Activated effector memory CD4-positive, alpha-beta T cell treated with anti-CD3 and anti-CD28 coated beads, Interleukin-2, amount 50 U/mL, for 16 hours (primary cell): ENCODE results near the gene ZNF652.

Experiments
- DNase-seq: peaks from one replicate; pipeline ENCODE4 v3.0.0-alpha.2; 2020

ZNF652 gene

GRCh38 chr17:49384951-49385350, 22.9 kb upstream of the ZNF652 start:
- no peak for DNase-seq

DNA sequence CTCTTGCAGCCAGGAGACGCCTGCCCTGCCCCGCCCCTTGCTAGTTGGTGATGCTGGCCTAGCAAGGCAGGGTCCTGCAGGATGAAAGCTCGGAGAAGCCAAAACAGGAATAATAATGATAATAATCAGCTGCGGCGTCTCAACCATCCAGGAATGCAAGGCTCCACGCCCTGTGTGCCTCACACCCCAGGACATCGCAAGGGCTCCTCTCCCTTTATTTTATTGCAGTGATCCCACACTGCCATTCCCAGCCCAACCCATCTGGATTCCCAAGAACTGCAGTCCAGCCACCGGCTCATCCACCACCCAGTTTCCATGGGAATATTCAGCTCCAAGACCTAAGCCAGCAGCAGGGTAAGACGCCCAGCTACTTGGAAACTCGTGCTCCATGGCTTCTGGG, 21.0 kb upstream of the ZNF652 start:
- no peak for DNase-seq

DNA sequence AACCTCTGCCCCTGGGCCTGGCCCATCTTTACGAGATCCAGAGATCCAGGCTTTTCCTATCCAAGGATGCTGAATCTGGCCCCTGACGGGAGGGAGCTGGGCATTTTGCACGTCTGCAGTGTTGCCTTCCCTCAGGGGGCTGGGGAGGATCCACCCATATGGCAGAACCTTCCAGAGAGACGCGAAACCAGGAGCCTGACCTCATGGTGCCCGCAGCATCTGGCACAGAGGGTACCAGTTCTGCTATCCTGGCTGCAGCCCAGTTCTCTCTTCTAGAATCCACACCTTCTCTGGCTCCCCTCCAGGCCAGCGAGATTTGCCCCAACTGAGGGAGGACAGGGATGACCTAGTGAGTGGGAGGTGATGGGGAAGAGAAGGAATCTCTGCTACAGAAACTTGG, 20.5 kb upstream of the ZNF652 start:
- DNase-seq = no peak

DNA sequence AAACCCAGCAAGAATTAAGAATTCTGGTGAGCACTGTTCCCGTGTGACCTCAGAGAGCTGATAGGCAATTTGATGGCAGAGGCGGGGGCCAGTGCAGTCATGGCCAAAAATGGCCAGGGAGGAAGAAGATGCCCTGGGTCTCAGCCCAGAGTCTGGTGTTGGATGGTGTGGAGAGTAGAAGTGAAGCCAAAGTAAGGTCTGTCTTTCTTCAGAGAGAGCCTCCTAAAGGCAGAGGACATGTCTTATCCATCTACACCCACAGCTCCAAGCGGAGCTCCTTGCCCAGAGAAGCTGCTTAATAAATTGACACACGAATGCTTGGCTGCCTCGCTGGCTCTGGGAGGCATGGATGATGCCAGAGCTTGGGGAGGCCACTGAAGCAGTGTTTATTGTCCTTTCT, 19.7 kb upstream of the ZNF652 start:
- DNase-seq = no peak

DNA sequence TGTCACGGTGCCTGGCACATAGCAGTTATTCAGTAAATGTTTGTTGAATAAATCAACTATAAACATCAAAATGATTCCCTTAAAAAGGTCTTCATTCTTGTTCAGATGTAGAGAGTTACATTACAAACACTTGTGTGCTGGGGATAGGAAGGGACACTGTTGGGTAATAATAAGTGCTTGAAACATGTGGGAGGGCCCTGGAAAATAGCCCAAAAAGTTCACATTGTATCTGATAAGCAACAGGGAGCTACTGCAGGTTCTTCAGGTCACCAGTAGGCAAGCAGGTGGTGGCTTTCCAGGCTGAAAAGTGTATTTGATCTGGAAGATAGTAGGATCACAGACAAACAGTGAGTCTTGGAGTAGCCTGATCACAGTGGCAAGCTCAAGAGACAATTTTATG, 19.0 kb upstream of the ZNF652 start:
- DNase-seq = no peak

DNA sequence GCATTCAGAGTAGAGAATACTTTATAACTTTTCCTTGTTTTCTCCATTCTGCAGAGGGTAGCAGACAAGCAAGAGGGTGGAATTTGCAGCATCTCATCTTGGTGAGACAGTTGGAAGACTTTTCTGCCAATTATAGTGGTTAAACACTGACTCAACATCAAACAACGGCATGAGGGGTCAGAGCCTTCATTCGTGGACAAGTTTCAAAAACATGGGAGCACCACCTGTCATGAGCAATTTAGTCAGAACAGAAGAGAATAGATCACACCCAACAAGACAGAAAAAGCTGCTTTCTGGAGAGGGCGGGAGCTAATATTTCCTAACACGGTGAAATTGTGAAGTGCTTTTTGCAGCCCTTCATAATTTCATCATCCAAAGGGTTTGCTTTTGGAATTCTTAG, 17.9 kb upstream of the ZNF652 start:
- no peak for DNase-seq

- DNase-seq = no peak
Measured at GRCh38 chr17:49378311-49378710, 16.3 kb upstream of the ZNF652 start.

GRCh38 chr17:49375544-49375943, 13.5 kb upstream of the ZNF652 start:
- DNase-seq = no peak

DNA sequence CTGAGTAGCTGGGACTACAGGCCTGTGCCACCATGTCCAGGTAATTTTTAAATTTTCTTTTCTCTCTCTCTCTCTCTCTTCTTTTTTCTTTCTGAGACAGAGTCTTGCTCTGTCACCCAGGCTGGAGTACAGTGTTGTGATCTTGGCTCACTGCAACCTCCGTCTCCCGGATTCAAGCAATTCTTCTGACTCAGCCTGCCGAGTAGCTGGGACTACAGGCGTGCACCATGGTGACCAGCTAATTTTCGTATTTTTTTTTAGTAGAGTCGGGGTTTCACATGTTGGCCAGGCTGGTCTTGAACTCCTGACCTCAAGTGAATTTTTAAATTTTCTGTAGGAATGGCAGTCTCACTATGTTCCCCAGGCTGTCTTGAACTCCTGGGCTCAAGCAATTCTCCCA, 11.1 kb upstream of the ZNF652 start:
- DNase-seq = no peak

GRCh38 chr17:49372425-49372824, 10.4 kb upstream of the ZNF652 start:
- DNase-seq = peak; percentile 19

- DNase-seq = peak; percentile 56
Measured at GRCh38 chr17:49370971-49371834, 9.2 kb upstream of the ZNF652 start.

- DNase-seq = no peak
Measured at GRCh38 chr17:49369760-49370159, 7.7 kb upstream of the ZNF652 start.

- DNase-seq = no peak
Measured at GRCh38 chr17:49369089-49369488, 7.0 kb upstream of the ZNF652 start.

- DNase-seq = peak; percentile 69
Measured at GRCh38 chr17:49365667-49366066, 3.6 kb upstream of the ZNF652 start.

- DNase-seq = peak; percentile 12
Measured at GRCh38 chr17:49365126-49365525, 3.1 kb upstream of the ZNF652 start.

DNA sequence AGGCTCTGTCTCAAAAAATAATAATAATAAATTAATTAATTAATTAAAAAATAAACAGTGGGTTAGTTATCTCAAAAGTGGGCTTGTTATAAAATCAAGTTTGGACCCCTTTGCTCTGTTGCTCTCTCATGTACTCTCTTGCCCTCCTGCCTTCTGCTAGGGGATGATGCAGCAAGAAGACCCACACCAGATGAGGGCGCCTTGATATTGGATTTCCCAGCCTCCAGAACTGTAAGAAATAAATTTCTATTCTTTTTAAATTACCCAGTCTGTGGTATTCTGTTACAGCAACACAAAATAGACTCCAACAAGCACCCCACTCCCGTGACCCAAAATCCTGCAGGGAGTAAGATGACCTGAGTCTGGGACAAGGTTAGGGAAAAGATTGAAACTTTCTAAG, 2.1 kb upstream of the ZNF652 start:
- peak; percentile 38 for DNase-seq

DNA sequence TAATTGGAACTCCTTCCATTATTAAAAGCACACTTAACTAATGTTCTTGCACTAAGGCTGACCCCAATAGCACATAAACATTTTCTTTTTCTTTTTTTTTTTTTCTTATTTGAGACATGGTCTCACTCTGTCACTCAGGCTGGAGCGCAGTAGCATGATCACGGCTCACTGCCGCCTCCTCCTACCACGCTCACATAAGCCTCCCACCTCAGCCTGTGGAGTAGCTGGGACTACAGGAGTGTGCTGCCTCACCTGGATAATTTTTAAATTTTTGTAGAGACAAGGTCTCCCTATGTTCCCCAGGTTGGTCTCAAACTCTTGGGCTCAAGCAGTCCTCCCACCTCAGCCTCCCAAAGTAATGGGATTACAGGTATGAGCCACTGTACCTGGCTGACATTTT, 1.2 kb upstream of the ZNF652 start:
- DNase-seq = peak; percentile 57

DNA sequence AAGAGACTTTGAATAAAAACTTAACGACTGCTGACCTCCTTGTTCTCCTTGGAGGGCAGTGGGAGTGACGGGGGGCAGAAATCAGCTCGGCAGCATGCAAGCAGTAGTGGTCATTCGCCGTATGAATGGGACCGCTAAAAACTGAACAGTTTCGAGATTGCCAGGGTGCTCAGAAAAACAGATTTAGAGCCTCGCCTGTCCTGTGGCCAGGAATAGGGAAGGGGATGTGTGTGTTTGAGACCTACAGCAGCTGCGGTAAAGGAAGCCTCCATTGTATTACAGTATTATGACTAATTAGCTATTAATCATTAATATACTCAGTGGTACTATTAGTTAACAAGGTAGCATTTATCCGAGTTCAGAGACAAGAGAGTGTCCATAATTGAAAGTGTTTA, 670 bp upstream of the ZNF652 start:
- no peak for DNase-seq

GRCh38 chr17:49361129-49361901, 735 bp downstream of the ZNF652 start:
- DNase-seq = peak; percentile 91

- DNase-seq = peak; percentile 81
Measured at GRCh38 chr17:49360796-49361128, 1.3 kb downstream of the ZNF652 start.

DNA sequence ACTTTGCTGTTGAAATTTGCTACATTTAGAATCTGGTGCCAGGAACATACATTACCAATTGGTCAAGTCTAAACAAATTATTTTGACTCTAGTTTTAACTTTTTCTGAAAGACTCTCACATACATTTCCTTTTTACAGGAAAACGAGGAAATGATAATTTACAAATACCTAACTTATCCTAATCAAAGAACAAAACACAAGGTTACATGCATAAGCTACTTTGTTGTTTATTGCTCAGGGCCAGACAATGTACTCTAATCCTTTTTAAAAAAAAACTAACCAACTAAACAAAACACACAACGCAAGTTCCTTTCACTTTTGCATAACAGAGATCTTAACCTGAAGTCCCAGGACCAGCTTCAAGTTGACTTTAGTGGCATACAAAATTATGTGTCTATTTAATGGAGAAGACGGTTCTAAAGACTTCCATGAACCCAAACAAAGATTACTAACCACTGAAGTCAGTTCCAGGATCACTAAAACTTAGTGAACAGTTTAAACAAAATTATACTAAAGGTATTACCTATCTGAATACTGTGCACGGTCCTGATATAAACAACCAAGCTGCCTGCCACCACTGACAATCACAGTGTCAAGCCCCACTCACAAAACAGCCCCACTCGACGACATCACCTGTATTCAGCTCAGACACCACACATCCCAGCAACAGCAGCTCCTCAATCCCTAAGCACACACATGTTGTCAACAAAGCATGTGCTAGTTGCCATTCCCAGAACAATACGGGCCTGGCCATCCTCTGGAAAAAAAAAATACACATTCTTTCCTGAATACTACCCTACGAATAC, 1.9 kb downstream of the ZNF652 start:
- DNase-seq = peak; percentile 63

- no peak for DNase-seq
Measured at GRCh38 chr17:49358641-49359247, 3.3 kb downstream of the ZNF652 start.

- DNase-seq = no peak
Measured at GRCh38 chr17:49357516-49357915, 4.5 kb downstream of the ZNF652 start.
